ENCODE results near the gene IMMP2L.

The IMMP2L gene

DNA sequence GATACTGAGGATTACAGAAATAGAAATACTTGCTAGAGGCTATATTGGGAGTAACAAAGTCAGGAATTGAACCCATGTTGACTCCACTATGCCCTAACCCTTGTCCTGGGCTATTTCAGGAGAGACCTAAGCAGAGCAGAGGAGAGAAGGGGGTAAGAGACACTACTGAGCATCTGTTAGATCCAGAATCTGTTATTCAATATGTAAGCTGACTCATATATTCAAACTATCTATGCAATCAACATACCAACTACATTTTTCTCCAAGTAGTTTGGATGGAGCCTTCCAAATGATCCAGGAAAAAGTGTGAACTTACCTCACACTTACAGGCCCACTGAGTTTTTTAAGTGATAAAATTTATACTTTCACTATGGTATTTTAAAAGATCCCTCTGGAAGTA, 216.1 kb downstream of the IMMP2L start:
- no peak overlapping the region for H3K4me3 ChIP-seq (ENCODE audit: low read depth, low read length)
- in situ Hi-C loops (cut with HindIII; ENCODE audit: low sequenced_read_pairs): no loop called here
- DNase-seq (ENCODE audit: low read depth, low spot score): no peak
- TF ChIP-seq, protein P1, sequence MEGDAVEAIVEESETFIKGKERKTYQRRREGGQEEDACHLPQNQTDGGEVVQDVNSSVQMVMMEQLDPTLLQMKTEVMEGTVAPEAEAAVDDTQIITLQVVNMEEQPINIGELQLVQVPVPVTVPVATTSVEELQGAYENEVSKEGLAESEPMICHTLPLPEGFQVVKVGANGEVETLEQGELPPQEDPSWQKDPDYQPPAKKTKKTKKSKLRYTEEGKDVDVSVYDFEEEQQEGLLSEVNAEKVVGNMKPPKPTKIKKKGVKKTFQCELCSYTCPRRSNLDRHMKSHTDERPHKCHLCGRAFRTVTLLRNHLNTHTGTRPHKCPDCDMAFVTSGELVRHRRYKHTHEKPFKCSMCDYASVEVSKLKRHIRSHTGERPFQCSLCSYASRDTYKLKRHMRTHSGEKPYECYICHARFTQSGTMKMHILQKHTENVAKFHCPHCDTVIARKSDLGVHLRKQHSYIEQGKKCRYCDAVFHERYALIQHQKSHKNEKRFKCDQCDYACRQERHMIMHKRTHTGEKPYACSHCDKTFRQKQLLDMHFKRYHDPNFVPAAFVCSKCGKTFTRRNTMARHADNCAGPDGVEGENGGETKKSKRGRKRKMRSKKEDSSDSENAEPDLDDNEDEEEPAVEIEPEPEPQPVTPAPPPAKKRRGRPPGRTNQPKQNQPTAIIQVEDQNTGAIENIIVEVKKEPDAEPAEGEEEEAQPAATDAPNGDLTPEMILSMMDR (IDR thresholded peaks at IDR 0.05; ENCODE audit: low read depth, low read length): no peak

DNA sequence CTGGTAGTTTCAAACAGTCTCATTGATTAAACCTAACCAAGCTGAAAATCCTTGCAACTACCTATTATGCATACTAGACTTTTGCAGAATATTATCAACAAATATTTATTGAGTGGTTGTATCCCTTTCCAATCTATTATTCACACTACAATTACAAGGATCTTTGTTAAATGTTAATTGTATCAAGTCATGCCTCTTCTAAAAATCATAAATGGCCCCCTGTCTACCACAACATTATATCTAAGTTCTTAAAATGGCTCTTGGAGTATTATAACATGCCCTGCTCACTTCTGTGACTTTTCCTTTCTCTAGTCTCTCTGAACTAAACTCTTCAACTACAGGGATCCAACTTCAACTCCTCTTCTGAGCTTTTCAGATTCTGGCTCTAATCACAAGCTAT, 219.3 kb downstream of the IMMP2L start:
- in situ Hi-C loops (cut with HindIII; ENCODE audit: low sequenced_read_pairs): no loop called here
- H3K4me3 ChIP-seq (ENCODE audit: low read depth, low read length): no peak overlapping the region
- no peak for DNase-seq (ENCODE audit: low read depth, low spot score)

DNA sequence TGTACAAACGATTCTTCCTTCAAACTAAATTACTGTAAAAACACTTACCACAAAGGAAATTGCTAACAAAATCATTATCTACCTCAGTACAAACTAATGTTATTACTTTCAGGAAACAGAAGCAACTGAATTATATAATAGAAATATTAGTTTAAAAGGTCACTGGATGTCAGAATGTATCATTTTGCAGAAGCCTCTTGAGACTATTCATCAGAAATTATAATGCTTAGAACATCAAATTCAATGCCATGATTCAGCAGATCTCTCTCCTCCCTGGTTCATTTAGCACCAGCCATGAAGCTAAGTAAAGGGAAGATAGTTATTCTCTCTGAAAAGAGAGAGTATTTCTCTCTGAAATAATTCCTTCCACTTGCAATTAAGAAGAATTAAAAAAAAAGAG, 223.3 kb downstream of the IMMP2L start:
- no peak for DNase-seq (ENCODE audit: low read depth, low spot score)
- TF ChIP-seq, protein P1 (IDR thresholded peaks at IDR 0.05; ENCODE audit: low read depth, low read length): no peak
- in situ Hi-C loops (cut with HindIII; ENCODE audit: low sequenced_read_pairs): no loop called here
- no peak overlapping the region for H3K4me3 ChIP-seq (ENCODE audit: low read depth, low read length)

More for the DNA sequence above, 219.3 kb downstream of the IMMP2L start:
- TF ChIP-seq, protein P1 (IDR thresholded peaks at IDR 0.05; ENCODE audit: low read depth, low read length): no peak

DNA sequence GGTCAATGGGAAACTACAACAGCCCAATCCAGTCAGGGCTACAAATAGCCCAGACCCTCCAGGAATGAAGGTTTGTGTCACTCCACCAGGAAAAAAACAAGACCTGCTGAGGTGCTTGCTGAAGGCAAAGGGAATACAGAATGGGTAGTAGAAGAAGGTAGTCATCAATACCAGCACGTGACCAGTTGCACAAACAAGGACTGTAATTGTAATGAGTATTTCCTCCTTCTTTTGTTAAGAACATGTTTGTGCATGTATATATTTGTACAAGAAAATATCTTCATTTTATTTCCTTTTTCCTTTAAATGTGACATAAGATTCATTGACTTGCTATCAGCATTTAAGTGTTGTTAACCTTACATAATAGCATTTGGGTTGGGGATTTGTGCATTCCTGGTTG, 229.3 kb downstream of the IMMP2L start:
- no peak for DNase-seq (ENCODE audit: low read depth, low spot score)
- in situ Hi-C loops (cut with HindIII; ENCODE audit: low sequenced_read_pairs): no loop called here

DNA sequence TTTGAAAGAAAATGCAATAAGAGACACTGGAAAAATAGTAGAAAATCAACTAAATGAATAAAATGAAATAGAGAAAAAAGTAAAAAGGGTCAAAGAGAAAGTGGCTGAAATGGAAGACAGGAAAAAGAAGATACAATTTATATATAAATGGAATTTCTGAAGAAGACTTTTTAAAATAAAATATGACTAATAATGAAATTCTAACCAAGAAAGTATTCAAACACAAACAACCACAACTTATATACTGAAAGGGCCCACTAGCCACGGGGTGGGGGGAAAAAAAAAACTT, 232.1 kb downstream of the IMMP2L start:
- H3K4me3 ChIP-seq (ENCODE audit: low read depth, low read length): no peak overlapping the region
- in situ Hi-C loops (cut with HindIII; ENCODE audit: low sequenced_read_pairs): no loop called here
- TF ChIP-seq, protein P1 (IDR thresholded peaks at IDR 0.05; ENCODE audit: low read depth, low read length): no peak
- no peak for DNase-seq (ENCODE audit: low read depth, low spot score)

More for the DNA sequence above, 229.3 kb downstream of the IMMP2L start:
- H3K4me3 ChIP-seq (ENCODE audit: low read depth, low read length): no peak overlapping the region
- TF ChIP-seq, protein P1 (IDR thresholded peaks at IDR 0.05; ENCODE audit: low read depth, low read length): no peak

DNA sequence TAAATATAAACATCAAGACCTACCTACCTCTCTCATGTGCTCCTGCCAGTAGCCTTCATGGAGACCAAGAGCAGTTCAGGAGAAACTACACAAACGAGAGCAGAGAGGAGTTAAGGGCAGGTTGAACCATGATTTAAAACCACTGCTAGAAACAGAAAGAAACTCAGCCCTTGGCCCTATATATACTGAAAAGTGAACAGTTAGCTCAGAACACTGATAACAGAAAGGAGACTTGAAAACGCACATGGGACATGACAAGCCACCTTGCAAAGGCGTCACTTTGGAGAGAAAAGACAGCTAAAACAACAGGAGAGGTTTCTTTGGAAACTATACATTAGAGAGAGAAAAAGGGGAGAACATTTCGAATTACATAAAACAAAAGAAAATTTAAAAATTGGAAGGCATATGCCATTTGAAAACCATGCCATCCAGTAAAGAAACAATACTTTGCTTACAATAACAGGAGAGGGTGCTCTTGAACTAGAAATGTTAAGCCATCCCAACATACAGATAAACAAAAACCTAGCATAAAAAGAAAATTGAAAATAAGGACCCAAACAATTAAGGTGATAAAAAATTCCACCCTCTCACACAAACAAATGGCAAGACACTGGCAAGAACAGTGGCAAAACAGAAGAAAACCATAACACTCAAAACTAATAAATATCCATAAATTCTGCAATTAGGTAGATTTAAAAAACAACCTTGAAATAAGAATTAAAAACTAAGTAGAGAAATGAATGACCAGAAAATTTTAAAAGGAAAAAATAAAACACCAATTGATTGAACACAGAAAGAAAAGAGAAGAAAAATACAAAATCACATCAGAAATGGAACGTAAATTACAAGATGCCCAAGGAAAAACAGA, 232.7 kb downstream of the IMMP2L start:
- TF ChIP-seq, protein P1 (IDR thresholded peaks at IDR 0.05; ENCODE audit: low read depth, low read length): no peak
- in situ Hi-C loops (cut with HindIII; ENCODE audit: low sequenced_read_pairs): no loop called here
- DNase-seq (ENCODE audit: low read depth, low spot score): no peak
- no peak overlapping the region for H3K4me3 ChIP-seq (ENCODE audit: low read depth, low read length)
